Muscle of leg (tissue), 11 donors: ENCODE measurements around the gene EXOC6B. TPM values are rescaled to one million over a fixed set of nuclear protein-coding genes. Genes with fewer than 3 reads are reported as not detected.

Source experiments
- DNase-seq: peaks from one replicate; pipeline ENCODE4 v3.0.0; 2013
- H3K27ac ChIP-seq: one replicate; pipeline ENCODE4 v1.5.1; 2013; ENCODE audit warnings: mild to moderate bottlenecking, low read length, control low read depth
- H3K27me3 ChIP-seq: one replicate; pipeline ENCODE4 v1.6.1; 2013; ENCODE audit warnings: low read length; ENCODE audit not compliant: control insufficient read depth, insufficient read depth
- H3K36me3 ChIP-seq: one replicate; pipeline ENCODE4 v1.6.1; 2013; ENCODE audit warnings: low read length; ENCODE audit not compliant: control insufficient read depth, insufficient read depth
- H3K4me1 ChIP-seq: one replicate; pipeline ENCODE4 v1.6.1; 2013; ENCODE audit warnings: low read length; ENCODE audit not compliant: control insufficient read depth, insufficient read depth
- H3K4me3 ChIP-seq: one replicate; pipeline ENCODE4 v1.5.1; 2013; ENCODE audit warnings: low read length, control low read depth
- H3K9me3 ChIP-seq: replicated peaks from 2 replicates; pipeline ENCODE4 v1.6.1; 2013; ENCODE audit warnings: low read depth, low read length; ENCODE audit not compliant: control insufficient read depth
- WGBS: methylation state at CpG from one replicate; pipeline ENCODE4 v1.1.5; 2013; ENCODE audit warnings: missing lambda C conversion rate; ENCODE audit not compliant: insufficient coverage; 5-methylcytosine and 5-hydroxymethylcytosine counted together
- polyA plus RNA-seq, 8 donors: library from polyadenylated mRNA; unstranded; fragments of 120-200 nt; gene quantifications; one replicate each; pipeline versions ENCODE4 v1.2.1 to v1.2.3, GENCODE V29; 2013; ENCODE audit warnings: inconsistent platforms in 1 of 8, low replicate concordance in 1 of 8; ENCODE audit not compliant: insufficient read length in 8 of 8, insufficient read depth in 1 of 8
- total RNA-seq: library from RNA; stranded (reverse); fragments of 120-200 nt; gene quantifications from one replicate; pipeline ENCODE4 v1.2.4, GENCODE V29; 2013

Gene EXOC6B
- total and polyA plus RNA-seq, 9 donors: 8.5 to 17.1 (median 10.8) TPM

GRCh38 chr2:72275084-72275483 lies 550.7 kb downstream of the EXOC6B start:
- Histone ChIP-seq H3K36me3 (no peaks in the 10 kb centered on the region), H3K27me3 (no peaks in the 10 kb centered on the region), H3K4me3 (no peak overlapping the region), H3K27ac (no peak overlapping the region), H3K4me1 (peaks cover under 1% of the 10 kb centered on the region), H3K9me3 (no peaks in the 10 kb centered on the region)
- no CpG with 5 or more reads among the region's 2 CpGs for WGBS
- DNase-seq: no peak

- Histone ChIP-seq H3K9me3 (no peaks in the 10 kb centered on the region), H3K36me3 (no peaks in the 10 kb centered on the region), H3K27me3 (no peaks in the 10 kb centered on the region), H3K4me3 (no peak overlapping the region), H3K4me1 (peaks cover 3% of the 10 kb centered on the region), H3K27ac (no peak overlapping the region)
- no CpG with 5 or more reads among the region's 4 CpGs for WGBS
- DNase-seq: no peak
Observed at GRCh38 chr2:72274380-72274797, 551.4 kb downstream of the EXOC6B start.

- no CpG with 5 or more reads among the region's 1 CpG for WGBS
- Histone ChIP-seq H3K4me3 (no peak overlapping the region), H3K27me3 (no peaks in the 10 kb centered on the region), H3K9me3 (no peaks in the 10 kb centered on the region), H3K4me1 (peaks cover 3% of the 10 kb centered on the region), H3K27ac (no peak overlapping the region), H3K36me3 (no peaks in the 10 kb centered on the region)
- DNase-seq: no peak
Observed at GRCh38 chr2:72273384-72273783, 552.4 kb downstream of the EXOC6B start.

- peaks cover 3% of the 10 kb centered on the region for H3K4me1 ChIP-seq
Observed at GRCh38 chr2:72271766-72272641, 553.8 kb downstream of the EXOC6B start.

GRCh38 chr2:72271276-72271614 lies 554.6 kb downstream of the EXOC6B start:
- WGBS: 63% methylated on average over 1 of the region's 1 CpG
- H3K4me3 ChIP-seq: no peak overlapping the region
- peaks cover 3% of the 10 kb centered on the region for H3K4me1 ChIP-seq
- no peaks in the 10 kb centered on the region for H3K9me3 ChIP-seq
- DNase-seq: no peak
- H3K27me3 ChIP-seq: no peaks in the 10 kb centered on the region
- H3K36me3 ChIP-seq: no peaks in the 10 kb centered on the region
- H3K27ac ChIP-seq: peak overlapping the region; percentile 74

More at GRCh38 chr2:72271766-72272641, 553.8 kb downstream of the EXOC6B start:
- H3K9me3 ChIP-seq: no peaks in the 10 kb centered on the region
- H3K27ac ChIP-seq: peak overlapping the region; percentile 76
- WGBS: 29% methylated on average over 1 of the region's 5 CpGs
- no peaks in the 10 kb centered on the region for H3K36me3 ChIP-seq
- peak; percentile 95 for DNase-seq
- no peak overlapping the region for H3K4me3 ChIP-seq
- H3K27me3 ChIP-seq: no peaks in the 10 kb centered on the region

GRCh38 chr2:72270556-72271275 lies 555.1 kb downstream of the EXOC6B start:
- H3K4me1 ChIP-seq: peaks cover 3% of the 10 kb centered on the region
- no peaks in the 10 kb centered on the region for H3K27me3 ChIP-seq
- no CpG with 5 or more reads among the region's 1 CpG for WGBS
- H3K36me3 ChIP-seq: no peaks in the 10 kb centered on the region
- no peak overlapping the region for H3K4me3 ChIP-seq
- no peaks in the 10 kb centered on the region for H3K9me3 ChIP-seq
- no peak for DNase-seq
- peak overlapping the region; percentile 74 for H3K27ac ChIP-seq

- H3K36me3 ChIP-seq: no peaks in the 10 kb centered on the region
- no peak overlapping the region for H3K4me3 ChIP-seq
- peaks cover 4% of the 10 kb centered on the region for H3K4me1 ChIP-seq
- H3K27ac ChIP-seq: no peak overlapping the region
- no peaks in the 10 kb centered on the region for H3K27me3 ChIP-seq
- DNase-seq: peak; percentile 53
- no peaks in the 10 kb centered on the region for H3K9me3 ChIP-seq
Observed at GRCh38 chr2:72263776-72264060, 562.1 kb downstream of the EXOC6B start.

GRCh38 chr2:72263043-72263775 lies 562.6 kb downstream of the EXOC6B start:
- no peak for DNase-seq
- Histone ChIP-seq H3K27ac (no peak overlapping the region), H3K9me3 (no peaks in the 10 kb centered on the region), H3K4me3 (no peak overlapping the region), H3K36me3 (no peaks in the 10 kb centered on the region), H3K27me3 (no peaks in the 10 kb centered on the region), H3K4me1 (peaks cover 4% of the 10 kb centered on the region)
- 73% methylated on average over 1 of the region's 4 CpGs for WGBS

GRCh38 chr2:72261076-72261475 lies 564.8 kb downstream of the EXOC6B start:
- no peaks in the 10 kb centered on the region for H3K9me3 ChIP-seq
- H3K27ac ChIP-seq: no peak overlapping the region
- no CpG with 5 or more reads among the region's 2 CpGs for WGBS
- H3K36me3 ChIP-seq: no peaks in the 10 kb centered on the region
- no peaks in the 10 kb centered on the region for H3K27me3 ChIP-seq
- peaks cover 4% of the 10 kb centered on the region for H3K4me1 ChIP-seq
- DNase-seq: peak; percentile 54
- H3K4me3 ChIP-seq: no peak overlapping the region

- WGBS: 90% methylated on average over 1 of the region's 1 CpG
- no peaks in the 10 kb centered on the region for H3K9me3 ChIP-seq
- DNase-seq: no peak
Observed at GRCh38 chr2:72255540-72255939, 570.3 kb downstream of the EXOC6B start.

More at GRCh38 chr2:72255540-72255939, 570.3 kb downstream of the EXOC6B start:
- Histone ChIP-seq H3K4me3 (no peak overlapping the region), H3K36me3 (no peaks in the 10 kb centered on the region), H3K4me1 (no peaks in the 10 kb centered on the region), H3K27me3 (no peaks in the 10 kb centered on the region), H3K27ac (no peak overlapping the region)
